Caco-2 (cell line): Measurements from ENCODE around the gene CXCL3. TPM values are rescaled to one million over a fixed set of nuclear protein-coding genes. Genes with fewer than 3 reads are reported as not detected.

Experiments used
- BruUV-seq: library from RNA; stranded (reverse); fragments of 400-500 nt; replicated peaks from 2 replicates; lab custom pipeline; 2021; lab: Mats Ljungman, UMichigan
- CTCF ChIA-PET: fragments of 300-600 bp; sonication (Branson Sonifier 250); formaldehyde crosslinking; loops from one replicate; lab custom pipeline; 2022; ENCODE audit warnings: antibody characterized with exemption; lab: Charles Lee
- POLR2A ChIA-PET: fragments of 300-600 bp; sonication (Branson Sonifier 250); formaldehyde crosslinking; loops from one replicate; lab custom pipeline; 2022; ENCODE audit warnings: antibody characterized with exemption; lab: Charles Lee
- DNase-seq, 2 experiments: peaks; one replicate each; pipeline versions ENCODE4 v3.0.0 to v3.0.0-alpha.2; 2020 to 2022
- H3K27me3 ChIP-seq: replicated peaks from 2 replicates; pipeline ENCODE4 v1.6.0; 2011; ENCODE audit warnings: low read length; ENCODE audit not compliant: control insufficient read depth, insufficient read depth
- H3K36me3 ChIP-seq: 2 replicates; pipeline ENCODE4 v1.5.1; 2011; ENCODE audit warnings: low read length; ENCODE audit not compliant: control insufficient read depth, insufficient read depth
- H3K4me1 ChIP-seq: fragments of 250-450 bp; sonication (Bioruptor Pico); 2 replicates; pipeline ENCODE4 v1.5.1; 2020; ENCODE audit warnings: mild to moderate bottlenecking
- H3K4me3 ChIP-seq: 2 replicates; pipeline ENCODE4 v1.5.1; 2011; ENCODE audit warnings: low read depth, mild to moderate bottlenecking, control low read depth, low read length
- H3K9me3 ChIP-seq: fragments of 250-450 bp; sonication (Bioruptor Pico); 2 replicates; pipeline ENCODE4 v1.5.1; 2020; ENCODE audit warnings: mild to moderate bottlenecking, moderate library complexity
- H3K27ac Mint-ChIP-seq: one replicate; pipeline ENCODE4 v1.8.0; 2022; ENCODE audit warnings: mixed read lengths; ENCODE audit not compliant: unreplicated experiment
- H3K27me3 Mint-ChIP-seq: one replicate; pipeline ENCODE4 v1.8.0; 2022; ENCODE audit warnings: mixed read lengths; ENCODE audit not compliant: insufficient read depth, unreplicated experiment
- H3K36me3 Mint-ChIP-seq: one replicate; pipeline ENCODE4 v1.8.0; 2022; ENCODE audit warnings: mild to moderate bottlenecking, mixed read lengths; ENCODE audit not compliant: insufficient read depth, unreplicated experiment
- H3K4me1 Mint-ChIP-seq: one replicate; pipeline ENCODE4 v1.8.0; 2022; ENCODE audit warnings: low read depth, mixed read lengths; ENCODE audit not compliant: unreplicated experiment
- H3K4me3 Mint-ChIP-seq: one replicate; pipeline ENCODE4 v1.8.0; 2022; ENCODE audit warnings: mild to moderate bottlenecking, moderate library complexity, mixed read lengths; ENCODE audit not compliant: unreplicated experiment
- H3K9me3 Mint-ChIP-seq: one replicate; pipeline ENCODE4 v1.8.0; 2022; ENCODE audit warnings: mixed read lengths; ENCODE audit not compliant: unreplicated experiment
- intact Hi-C: fragments of 100-400 bp; cut with micrococcal nuclease; formaldehyde crosslinking; loops from one replicate; pipeline ENCODE4 v1.10.0; 2022; ENCODE audit not compliant: unreplicated experiment
- total RNA-seq: library from RNA; stranded (reverse); gene quantifications from 2 replicates; pipeline ENCODE4 v1.2.3, GENCODE V29; 2022
- TF ChIP-seq, protein P1 (sequence below), 2 experiments: fragments of 200-600 bp in 1 of 2; IDR thresholded peaks; 1 replicate in 1 of 2; 2 replicates in 1 of 2; pipeline versions ENCODE4 v1.5.1 to v1.8.0; 2011 to 2022; ENCODE audit warnings: antibody characterized with exemption in 1 of 2, control low read depth in 1 of 2, inconsistent platforms in 1 of 2, low read depth in 1 of 2, low read length in 1 of 2, mild to moderate bottlenecking in 1 of 2, moderate library complexity in 1 of 2; ENCODE audit not compliant: insufficient read depth in 1 of 2, severe bottlenecking in 1 of 2, unreplicated experiment in 1 of 2

Gene CXCL3
- total RNA-seq, 1 experiment from 2014 or later: 1.9 TPM

DNA sequence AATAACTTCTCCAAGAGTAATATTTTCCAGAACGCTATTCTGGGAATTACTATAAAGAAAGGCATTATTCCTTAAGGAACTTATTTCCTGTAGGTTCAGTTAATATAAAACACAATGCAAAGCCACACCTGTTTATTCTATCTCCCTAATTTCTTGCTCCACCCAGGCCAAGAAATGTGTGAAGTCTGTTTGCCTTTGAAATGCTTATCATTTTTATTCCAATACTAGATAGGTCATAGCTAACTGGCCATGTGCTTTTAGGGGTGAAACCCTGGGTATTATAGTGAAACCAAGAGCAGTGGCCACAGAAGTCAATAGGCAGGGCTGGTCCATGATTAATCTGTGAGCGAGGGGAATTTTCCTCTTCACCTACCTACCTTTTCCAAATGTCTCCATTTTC, 14.8 kb downstream of the CXCL3 start:
- intact Hi-C loops: no loop called here
- no TSS peak for BruUV-seq
- peak in 1 of 2 experiments; percentile 37 for DNase-seq
- Histone ChIP-seq H3K4me3 (no peak overlapping the region), H3K36me3 (no peaks in the 10 kb centered on the region), H3K9me3 (no peaks in the 10 kb centered on the region), H3K27me3 (no peaks in the 10 kb centered on the region), H3K4me1 (peaks cover 16% of the 10 kb centered on the region)
- H3K36me3 Mint-ChIP-seq: no peaks in the 10 kb centered on the region
- H3K4me3 Mint-ChIP-seq: no peak overlapping the region
- TF ChIP-seq, protein P1, sequence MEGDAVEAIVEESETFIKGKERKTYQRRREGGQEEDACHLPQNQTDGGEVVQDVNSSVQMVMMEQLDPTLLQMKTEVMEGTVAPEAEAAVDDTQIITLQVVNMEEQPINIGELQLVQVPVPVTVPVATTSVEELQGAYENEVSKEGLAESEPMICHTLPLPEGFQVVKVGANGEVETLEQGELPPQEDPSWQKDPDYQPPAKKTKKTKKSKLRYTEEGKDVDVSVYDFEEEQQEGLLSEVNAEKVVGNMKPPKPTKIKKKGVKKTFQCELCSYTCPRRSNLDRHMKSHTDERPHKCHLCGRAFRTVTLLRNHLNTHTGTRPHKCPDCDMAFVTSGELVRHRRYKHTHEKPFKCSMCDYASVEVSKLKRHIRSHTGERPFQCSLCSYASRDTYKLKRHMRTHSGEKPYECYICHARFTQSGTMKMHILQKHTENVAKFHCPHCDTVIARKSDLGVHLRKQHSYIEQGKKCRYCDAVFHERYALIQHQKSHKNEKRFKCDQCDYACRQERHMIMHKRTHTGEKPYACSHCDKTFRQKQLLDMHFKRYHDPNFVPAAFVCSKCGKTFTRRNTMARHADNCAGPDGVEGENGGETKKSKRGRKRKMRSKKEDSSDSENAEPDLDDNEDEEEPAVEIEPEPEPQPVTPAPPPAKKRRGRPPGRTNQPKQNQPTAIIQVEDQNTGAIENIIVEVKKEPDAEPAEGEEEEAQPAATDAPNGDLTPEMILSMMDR (IDR thresholded peaks at IDR 0.05; ENCODE audit: insufficient read depth in 1 of 2, low read depth in 1 of 2, low read length in 1 of 2, severe bottlenecking in 1 of 2, unreplicated experiment in 1 of 2): no peak
- H3K9me3 Mint-ChIP-seq: no peaks in the 10 kb centered on the region
- no peaks in the 10 kb centered on the region for H3K27me3 Mint-ChIP-seq
- POLR2A ChIA-PET: no interaction called here
- peaks cover 8% of the 10 kb centered on the region for H3K4me1 Mint-ChIP-seq
- H3K27ac Mint-ChIP-seq: no peak overlapping the region
- CTCF ChIA-PET: no interaction called here

DNA sequence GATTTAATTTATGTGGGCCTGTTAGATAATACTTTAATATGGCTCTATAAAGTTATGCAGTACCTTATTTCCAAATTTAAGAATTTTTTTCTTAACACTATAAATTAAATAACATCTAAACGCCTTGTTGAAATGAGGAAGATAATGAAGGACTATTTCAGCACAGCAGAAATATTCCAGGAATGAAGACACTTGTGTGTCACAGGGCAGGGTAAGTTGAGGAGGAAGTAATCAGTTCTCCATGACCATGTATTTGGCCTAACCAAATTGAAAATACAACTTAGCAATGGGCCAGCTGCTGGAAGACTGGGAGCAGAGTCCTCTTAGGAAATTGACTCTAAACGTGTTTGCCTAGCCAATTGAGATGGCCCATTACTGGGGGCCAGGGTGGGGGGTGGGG, 16.9 kb downstream of the CXCL3 start:
- H3K36me3 ChIP-seq: no peaks in the 10 kb centered on the region
- CTCF ChIA-PET: no interaction called here
- H3K27me3 ChIP-seq: no peaks in the 10 kb centered on the region
- no peaks in the 10 kb centered on the region for H3K36me3 Mint-ChIP-seq
- intact Hi-C loops: no loop called here
- no peaks in the 10 kb centered on the region for H3K9me3 Mint-ChIP-seq
- TF ChIP-seq, protein P1 (IDR thresholded peaks at IDR 0.05; ENCODE audit: insufficient read depth in 1 of 2, low read depth in 1 of 2, low read length in 1 of 2, severe bottlenecking in 1 of 2, unreplicated experiment in 1 of 2): no peak
- H3K4me1 Mint-ChIP-seq: peaks cover 9% of the 10 kb centered on the region
- H3K27me3 Mint-ChIP-seq: no peaks in the 10 kb centered on the region
- no peaks in the 10 kb centered on the region for H3K9me3 ChIP-seq
- H3K4me3 Mint-ChIP-seq: no peak overlapping the region
- H3K4me1 ChIP-seq: peaks cover 16% of the 10 kb centered on the region
- H3K27ac Mint-ChIP-seq: no peak overlapping the region
- BruUV-seq: no TSS peak
- DNase-seq: no peak
- H3K4me3 ChIP-seq: no peak overlapping the region
- POLR2A ChIA-PET: no interaction called here

DNA sequence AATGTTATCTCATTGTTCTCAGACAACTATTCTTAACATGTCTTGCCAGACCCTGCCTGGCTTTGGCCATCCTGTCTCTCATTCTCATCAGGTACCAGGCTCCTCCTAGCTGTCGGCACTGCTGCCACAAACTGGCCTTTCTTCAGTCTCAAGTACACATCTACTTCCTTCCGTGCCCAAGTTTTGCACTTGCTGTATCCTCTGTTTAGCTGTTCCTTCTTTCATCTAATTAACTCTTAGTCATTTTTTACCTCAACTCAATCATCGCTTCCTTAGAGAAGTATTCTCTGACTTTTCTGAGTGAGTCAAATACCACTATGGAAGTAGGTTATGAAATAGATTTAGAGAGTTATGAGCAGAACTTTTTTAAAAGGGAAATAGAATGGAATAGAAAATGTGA, 19.7 kb downstream of the CXCL3 start:
- no peaks in the 10 kb centered on the region for H3K36me3 ChIP-seq
- intact Hi-C loops: no loop called here
- CTCF ChIA-PET: no interaction called here
- H3K9me3 Mint-ChIP-seq: no peaks in the 10 kb centered on the region
- H3K4me3 ChIP-seq: no peak overlapping the region
- DNase-seq: no peak
- POLR2A ChIA-PET: no interaction called here
- no peaks in the 10 kb centered on the region for H3K36me3 Mint-ChIP-seq
- TF ChIP-seq, protein P1 (IDR thresholded peaks at IDR 0.05; ENCODE audit: insufficient read depth in 1 of 2, low read depth in 1 of 2, low read length in 1 of 2, severe bottlenecking in 1 of 2, unreplicated experiment in 1 of 2): no peak
- H3K27me3 ChIP-seq: no peaks in the 10 kb centered on the region
- H3K27ac Mint-ChIP-seq: no peak overlapping the region
- H3K27me3 Mint-ChIP-seq: no peaks in the 10 kb centered on the region
- H3K9me3 ChIP-seq: no peaks in the 10 kb centered on the region
- peaks cover 6% of the 10 kb centered on the region for H3K4me1 ChIP-seq
- peaks cover 13% of the 10 kb centered on the region for H3K4me1 Mint-ChIP-seq
- BruUV-seq: no TSS peak
- no peak overlapping the region for H3K4me3 Mint-ChIP-seq
